GM23338 (cell line): Measurements from ENCODE around the gene PKD1L1. TPM values are rescaled to one million over a fixed set of nuclear protein-coding genes. Genes with fewer than 3 reads are reported as not detected.

Source experiments
- ATAC-seq: fragments of 200-7000 bp; cut with Tn5 transposase; 3 replicates; pipeline ENCODE4 v1.9.1; 2020
- DNase-seq: peaks from one replicate; pipeline ENCODE4 v3.0.0-alpha.2; 2015; ENCODE audit warnings: low spot score
- H2AFZ ChIP-seq: fragments of 200-600 bp; sonication (generic); 2 replicates; pipeline ENCODE4 v1.8.0; 2016; ENCODE audit warnings: antibody characterized with exemption, mild to moderate bottlenecking, moderate library complexity
- H3F3A ChIP-seq: fragments of 200-600 bp; sonication (generic); replicated peaks from 2 replicates; pipeline ENCODE4 v1.8.0; 2017; ENCODE audit warnings: antibody characterized with exemption, mixed run types, low read depth
- H3K27ac ChIP-seq: fragments of 200-600 bp; sonication (generic); 2 replicates; pipeline ENCODE4 v1.6.1; 2016; ENCODE audit warnings: low read depth
- H3K27me3 ChIP-seq: fragments of 200-600 bp; sonication (generic); 2 replicates; pipeline ENCODE4 v1.8.0; 2016; ENCODE audit warnings: mild to moderate bottlenecking, mixed run types, moderate library complexity; ENCODE audit not compliant: insufficient read depth
- H3K36me3 ChIP-seq: fragments of 200-600 bp; sonication (generic); 2 replicates; pipeline ENCODE4 v1.8.0; 2016; ENCODE audit warnings: mild to moderate bottlenecking; ENCODE audit not compliant: insufficient read depth
- H3K4me1 ChIP-seq: fragments of 200-600 bp; sonication (generic); 2 replicates; pipeline ENCODE4 v1.8.0; 2016; ENCODE audit warnings: mild to moderate bottlenecking, moderate library complexity; ENCODE audit not compliant: insufficient read depth
- H3K4me2 ChIP-seq: fragments of 200-600 bp; sonication (generic); 2 replicates; pipeline ENCODE4 v1.7.1; 2017; ENCODE audit warnings: mixed run types
- H3K4me3 ChIP-seq: fragments of 200-600 bp; sonication (generic); 2 replicates; pipeline ENCODE4 v1.6.1; 2016; ENCODE audit warnings: mixed run types
- H3K79me2 ChIP-seq: fragments of 200-600 bp; sonication (generic); replicated peaks from 2 replicates; pipeline ENCODE4 v1.8.0; 2017; ENCODE audit warnings: mild to moderate bottlenecking; ENCODE audit not compliant: insufficient read depth
- H3K9me2 ChIP-seq: fragments of 200-600 bp; sonication (generic); 2 replicates; pipeline ENCODE4 v1.8.0; 2017; ENCODE audit not compliant: insufficient read depth
- H4K20me1 ChIP-seq: fragments of 200-600 bp; sonication (generic); replicated peaks from 2 replicates; pipeline ENCODE4 v1.8.0; 2017; ENCODE audit warnings: mild to moderate bottlenecking; ENCODE audit not compliant: insufficient read depth
- H3K27ac Mint-ChIP-seq: 2 replicates; pipeline ENCODE4 v1.8.0; 2020; ENCODE audit warnings: inconsistent platforms, mild to moderate bottlenecking, moderate library complexity, mixed read lengths
- H3K27me3 Mint-ChIP-seq: 3 replicates; pipeline ENCODE4 v1.8.0; 2022; ENCODE audit warnings: low read depth, mild to moderate bottlenecking, moderate library complexity, mixed read lengths, inconsistent platforms; ENCODE audit not compliant: insufficient read depth, poor library complexity
- H3K36me3 Mint-ChIP-seq: 3 replicates; pipeline ENCODE4 v1.8.0; 2021; ENCODE audit warnings: low read depth, mild to moderate bottlenecking, inconsistent platforms, moderate library complexity, mixed read lengths
- H3K4me1 Mint-ChIP-seq: 3 replicates; pipeline ENCODE4 v1.8.0; 2020; ENCODE audit warnings: mild to moderate bottlenecking, inconsistent platforms, mixed read lengths
- H3K4me3 Mint-ChIP-seq: 3 replicates; pipeline ENCODE4 v1.8.0; 2021; ENCODE audit warnings: moderate library complexity, mild to moderate bottlenecking, inconsistent platforms, mixed read lengths
- H3K9me3 Mint-ChIP-seq: 3 replicates; pipeline ENCODE4 v1.8.0; 2020; ENCODE audit warnings: moderate library complexity, mild to moderate bottlenecking, inconsistent platforms, mixed read lengths
- CTCF ChIP-seq, 2 experiments: fragments of 200-600 bp in 1 of 2; sonication (generic) in 1 of 2; conservative IDR thresholded peaks; 2 replicates each; pipeline versions ENCODE4 v1.5.1 to v1.6.1; 2016 to 2017; ENCODE audit warnings: antibody characterized with exemption in 2 of 2, low read depth in 2 of 2, mild to moderate bottlenecking in 2 of 2, moderate library complexity in 1 of 2
- ZNF462 ChIP-seq: fragments of 250-450 bp; sonication (Bioruptor Pico); IDR thresholded peaks from 2 replicates; pipeline ENCODE4 v1.5.0; 2020; ENCODE audit warnings: mild to moderate bottlenecking, moderate library complexity
- polyA plus RNA-seq: library from polyadenylated mRNA; unstranded; fragments of >200 nt; fragmentation: Nextera tagmentation; extraction: Ambion mirVana; gene quantifications from 2 replicates; pipeline ENCODE4 v1.2.1, GENCODE V29; 2016
- total RNA-seq: library from RNA; depleted of rRNA; stranded (reverse); fragments of >200 nt; shearing (Covaris generic); gene quantifications from 2 replicates; pipeline ENCODE4 v1.2.3, GENCODE V29; 2014

The PKD1L1 gene
- total and polyA plus RNA-seq, 2 experiments from 2014 or later, result 0.03 TPM; not detected in 1

- no peak for TF ChIP-seq ZNF462 (CRISPR knock-in tag)
- peak; percentile 94 to 100 for TF ChIP-seq CTCF (conservative IDR thresholded peaks at IDR 0.05; ENCODE audit: low read depth in 2 of 2)
- DNase-seq (peak; percentile 79), ATAC-seq (peak; percentile 71)
- peaks cover 4% of the 10 kb centered on the region for H3K27me3 Mint-ChIP-seq
- peaks cover 10% of the 10 kb centered on the region; the same call in 1 of the 3 replicates for H3K4me1 Mint-ChIP-seq
- Histone ChIP-seq H3K36me3 (no peaks in the 10 kb centered on the region), H3K4me3 (no peak overlapping the region), H3K4me1 (no peaks in the 10 kb centered on the region), H3F3A (no peaks in the 10 kb centered on the region), H3K27me3 (no peaks in the 10 kb centered on the region), H4K20me1 (no peaks in the 10 kb centered on the region), H2AFZ (no peak overlapping the region), H3K27ac (no peak overlapping the region), H3K9me2 (0 out of 2 replicates have a peak, but pooled peaks cover 6% of the 10 kb centered on the region), H3K79me2 (no peaks in the 10 kb centered on the region), H3K4me2 (no peak overlapping the region)
- H3K4me3 Mint-ChIP-seq, result no peak overlapping the region
- H3K27ac Mint-ChIP-seq, result no peak overlapping the region
- no peaks in the 10 kb centered on the region for H3K9me3 Mint-ChIP-seq
- no peaks in the 10 kb centered on the region for H3K36me3 Mint-ChIP-seq
Observed at GRCh38 chr7:47818796-47819606, 129.3 kb downstream of the PKD1L1 start.
